ENCODE results near the gene BTRC.

Gene BTRC

GRCh38 chr10:101397140-101397539, 43.2 kb downstream of the BTRC start:
- Histone ChIP-seq H3K4me2 (ENCODE audit: low read depth, low read length, poor library complexity, severe bottlenecking) (no peak overlapping the region), H3K9me3 (ENCODE audit: insufficient read depth, low read length) (no peaks in the 10 kb centered on the region), H3K9ac (ENCODE audit: low read length) (no peak overlapping the region), H3K27me3 (ENCODE audit: low read length) (no peaks in the 10 kb centered on the region), H3K4me3 (ENCODE audit: insufficient read depth, low read length, poor library complexity, severe bottlenecking) (no peak overlapping the region), H3K9me2 (replicated peaks; ENCODE audit: insufficient read depth, low read length) (no peaks in the 10 kb centered on the region), H3K27ac (ENCODE audit: low read depth, low read length) (no peak overlapping the region), H3F3A (ENCODE audit: insufficient read depth) (no peaks in the 10 kb centered on the region; the same call in 1 of the 2 replicates), H3K36me3 (ENCODE audit: low read length) (no peaks in the 10 kb centered on the region), H3K79me2 (ENCODE audit: insufficient read depth, low read length) (no peaks in the 10 kb centered on the region; the same call in 1 of the 2 replicates), H2AFZ (ENCODE audit: low read depth, low read length, severe bottlenecking) (no peak overlapping the region), H4K20me1 (ENCODE audit: low read depth, low read length) (no peaks in the 10 kb centered on the region)
- TF ChIP-seq CTCF (IDR thresholded peaks at IDR 0.05; ENCODE audit: insufficient read depth, low read length, poor library complexity, severe bottlenecking) (no peak), EZH2phosphoT487 (conservative IDR thresholded peaks at IDR 0.05; ENCODE audit: low read length) (no peak)

GRCh38 chr10:101400585-101400984, 46.6 kb downstream of the BTRC start:
- Histone ChIP-seq H3K9ac (ENCODE audit: low read length) (no peak overlapping the region), H3K9me3 (ENCODE audit: insufficient read depth, low read length) (no peaks in the 10 kb centered on the region), H3K4me3 (ENCODE audit: insufficient read depth, low read length, poor library complexity, severe bottlenecking) (no peak overlapping the region), H3K27ac (ENCODE audit: low read depth, low read length) (no peak overlapping the region), H3F3A (ENCODE audit: insufficient read depth) (no peaks in the 10 kb centered on the region; the same call in 1 of the 2 replicates), H3K4me2 (ENCODE audit: low read depth, low read length, poor library complexity, severe bottlenecking) (no peak overlapping the region), H3K9me2 (replicated peaks; ENCODE audit: insufficient read depth, low read length) (no peaks in the 10 kb centered on the region), H3K79me2 (ENCODE audit: insufficient read depth, low read length) (no peaks in the 10 kb centered on the region; the same call in 1 of the 2 replicates), H3K27me3 (ENCODE audit: low read length) (no peaks in the 10 kb centered on the region), H2AFZ (ENCODE audit: low read depth, low read length, severe bottlenecking) (no peak overlapping the region), H3K36me3 (ENCODE audit: low read length) (no peaks in the 10 kb centered on the region), H4K20me1 (ENCODE audit: low read depth, low read length) (no peaks in the 10 kb centered on the region)
- TF ChIP-seq CTCF (IDR thresholded peaks at IDR 0.05; ENCODE audit: insufficient read depth, low read length, poor library complexity, severe bottlenecking): no peak
- no peak for TF ChIP-seq EZH2phosphoT487 (conservative IDR thresholded peaks at IDR 0.05; ENCODE audit: low read length)

GRCh38 chr10:101402711-101403110, 48.7 kb downstream of the BTRC start:
- no peak overlapping the region for H2AFZ ChIP-seq (ENCODE audit: low read depth, low read length, severe bottlenecking)
- no peaks in the 10 kb centered on the region for H3K36me3 ChIP-seq (ENCODE audit: low read length)
- TF ChIP-seq EZH2phosphoT487 (conservative IDR thresholded peaks at IDR 0.05; ENCODE audit: low read length) (no peak), CTCF (IDR thresholded peaks at IDR 0.05; ENCODE audit: insufficient read depth, low read length, poor library complexity, severe bottlenecking) (no peak)
- no peaks in the 10 kb centered on the region; the same call in 1 of the 2 replicates for H3K79me2 ChIP-seq (ENCODE audit: insufficient read depth, low read length)
- H4K20me1 ChIP-seq (ENCODE audit: low read depth, low read length): no peaks in the 10 kb centered on the region
- H3K4me3 ChIP-seq (ENCODE audit: insufficient read depth, low read length, poor library complexity, severe bottlenecking): no peak overlapping the region
- H3K4me2 ChIP-seq (ENCODE audit: low read depth, low read length, poor library complexity, severe bottlenecking): no peak overlapping the region
- no peaks in the 10 kb centered on the region for H3F3A ChIP-seq (ENCODE audit: insufficient read depth)
- H3K9me2 ChIP-seq (replicated peaks; ENCODE audit: insufficient read depth, low read length): no peaks in the 10 kb centered on the region
- no peaks in the 10 kb centered on the region for H3K9me3 ChIP-seq (ENCODE audit: insufficient read depth, low read length)
- no peaks in the 10 kb centered on the region for H3K27me3 ChIP-seq (ENCODE audit: low read length)
- no peak overlapping the region for H3K9ac ChIP-seq (ENCODE audit: low read length)
- H3K27ac ChIP-seq (ENCODE audit: low read depth, low read length): no peak overlapping the region
